Calu3 (cell line): ENCODE measurements around the gene SNTG2. TPM values are rescaled to one million over a fixed set of nuclear protein-coding genes. Genes with fewer than 3 reads are reported as not detected.

Experiments
- BruUV-seq: library from RNA; stranded (reverse); fragments of 400-500 nt; replicated peaks from 2 replicates; lab custom pipeline; 2021; lab: Mats Ljungman, UMichigan
- CTCF ChIA-PET: fragments of 300-600 bp; sonication (Branson Sonifier 250); formaldehyde crosslinking; loops from one replicate; lab custom pipeline; 2022; ENCODE audit warnings: antibody characterized with exemption; lab: Charles Lee
- DNase-seq: peaks from one replicate; pipeline ENCODE4 v3.0.0; 2022
- H3K27ac Mint-ChIP-seq: one replicate; pipeline ENCODE4 v1.8.0; 2022; ENCODE audit warnings: mixed read lengths; ENCODE audit not compliant: unreplicated experiment
- H3K27me3 Mint-ChIP-seq: one replicate; pipeline ENCODE4 v1.8.0; 2022; ENCODE audit warnings: mixed read lengths; ENCODE audit not compliant: unreplicated experiment
- H3K36me3 Mint-ChIP-seq: one replicate; pipeline ENCODE4 v1.8.0; 2022; ENCODE audit warnings: mild to moderate bottlenecking, moderate library complexity, mixed read lengths; ENCODE audit not compliant: insufficient read depth, unreplicated experiment
- H3K4me1 Mint-ChIP-seq: one replicate; pipeline ENCODE4 v1.8.0; 2022; ENCODE audit warnings: mild to moderate bottlenecking, low read depth, mixed read lengths; ENCODE audit not compliant: unreplicated experiment
- H3K4me3 Mint-ChIP-seq: one replicate; pipeline ENCODE4 v1.8.0; 2022; ENCODE audit warnings: mild to moderate bottlenecking, low read depth, moderate library complexity, mixed read lengths; ENCODE audit not compliant: unreplicated experiment
- H3K9me3 Mint-ChIP-seq: one replicate; pipeline ENCODE4 v1.8.0; 2022; ENCODE audit warnings: low read depth, mixed read lengths; ENCODE audit not compliant: unreplicated experiment
- intact Hi-C: fragments of 100-400 bp; cut with micrococcal nuclease; formaldehyde crosslinking; loops from one replicate; pipeline ENCODE4 v1.10.0; 2022; ENCODE audit not compliant: unreplicated experiment
- total RNA-seq: library from RNA; stranded (reverse); gene quantifications from 2 replicates; pipeline ENCODE4 v1.2.3, GENCODE V29; 2022
- TF ChIP-seq, protein P1 (sequence below): fragments of 200-600 bp; IDR thresholded peaks from one replicate; pipeline ENCODE4 v1.8.0; 2022; ENCODE audit warnings: antibody characterized with exemption; ENCODE audit not compliant: unreplicated experiment

The SNTG2 gene
- total RNA-seq, 1 experiment from 2014 or later: not detected

DNA sequence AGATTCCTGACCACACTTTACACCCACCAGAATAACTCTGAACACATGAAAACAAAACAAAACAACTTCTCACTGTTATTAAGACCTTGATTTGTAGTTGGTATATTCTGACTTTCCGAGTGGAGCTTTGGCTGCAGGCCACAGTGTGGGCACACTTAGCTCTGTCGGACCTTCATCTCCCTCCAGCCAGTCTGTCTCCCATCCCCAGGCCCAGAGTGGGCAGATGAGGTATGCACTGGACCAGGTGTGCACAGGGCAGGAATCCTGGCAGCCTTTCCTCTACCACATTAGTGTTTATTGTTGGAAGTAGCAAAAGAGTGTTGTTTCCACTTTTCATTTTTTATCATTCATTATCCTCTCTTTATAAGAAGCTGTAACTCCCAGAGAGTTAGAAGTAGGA lies 243.2 kb downstream of the SNTG2 start:
- H3K27ac Mint-ChIP-seq: no peak overlapping the region
- H3K4me3 Mint-ChIP-seq: no peak overlapping the region
- peaks cover 11% of the 10 kb centered on the region for H3K9me3 Mint-ChIP-seq
- TF ChIP-seq, protein P1, sequence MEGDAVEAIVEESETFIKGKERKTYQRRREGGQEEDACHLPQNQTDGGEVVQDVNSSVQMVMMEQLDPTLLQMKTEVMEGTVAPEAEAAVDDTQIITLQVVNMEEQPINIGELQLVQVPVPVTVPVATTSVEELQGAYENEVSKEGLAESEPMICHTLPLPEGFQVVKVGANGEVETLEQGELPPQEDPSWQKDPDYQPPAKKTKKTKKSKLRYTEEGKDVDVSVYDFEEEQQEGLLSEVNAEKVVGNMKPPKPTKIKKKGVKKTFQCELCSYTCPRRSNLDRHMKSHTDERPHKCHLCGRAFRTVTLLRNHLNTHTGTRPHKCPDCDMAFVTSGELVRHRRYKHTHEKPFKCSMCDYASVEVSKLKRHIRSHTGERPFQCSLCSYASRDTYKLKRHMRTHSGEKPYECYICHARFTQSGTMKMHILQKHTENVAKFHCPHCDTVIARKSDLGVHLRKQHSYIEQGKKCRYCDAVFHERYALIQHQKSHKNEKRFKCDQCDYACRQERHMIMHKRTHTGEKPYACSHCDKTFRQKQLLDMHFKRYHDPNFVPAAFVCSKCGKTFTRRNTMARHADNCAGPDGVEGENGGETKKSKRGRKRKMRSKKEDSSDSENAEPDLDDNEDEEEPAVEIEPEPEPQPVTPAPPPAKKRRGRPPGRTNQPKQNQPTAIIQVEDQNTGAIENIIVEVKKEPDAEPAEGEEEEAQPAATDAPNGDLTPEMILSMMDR: no peak
- DNase-seq: no peak
- no peaks in the 10 kb centered on the region for H3K27me3 Mint-ChIP-seq
- no TSS peak for BruUV-seq
- no peaks in the 10 kb centered on the region for H3K4me1 Mint-ChIP-seq
- H3K36me3 Mint-ChIP-seq: no peaks in the 10 kb centered on the region
- CTCF ChIA-PET: no interaction called here
- intact Hi-C loops: no loop called here

DNA sequence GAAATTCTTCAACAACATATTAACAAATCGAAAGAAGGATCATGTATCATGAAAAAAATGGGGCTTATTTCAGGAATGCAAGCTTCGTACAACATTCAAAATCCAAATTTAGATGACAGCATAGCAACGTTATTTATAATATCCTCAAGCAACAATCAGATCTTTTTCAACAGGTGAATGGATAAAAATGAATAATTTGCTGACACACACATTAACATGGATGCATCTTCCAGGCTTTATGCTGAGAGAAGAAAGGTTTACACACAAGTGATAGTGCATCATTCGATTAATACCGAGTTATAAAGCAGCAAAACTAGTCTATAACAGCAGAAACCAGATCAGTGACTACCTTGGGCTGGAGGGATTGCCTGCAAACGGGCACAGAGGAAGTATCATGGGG lies 253.1 kb downstream of the SNTG2 start:
- Mint-ChIP-seq H3K36me3 (no peaks in the 10 kb centered on the region), H3K27ac (no peak overlapping the region), H3K9me3 (peaks cover 14% of the 10 kb centered on the region), H3K4me3 (no peak overlapping the region), H3K4me1 (no peaks in the 10 kb centered on the region), H3K27me3 (no peaks in the 10 kb centered on the region)
- TF ChIP-seq, protein P1: no peak
- CTCF ChIA-PET: no interaction called here
- intact Hi-C loops: no loop called here
- DNase-seq: no peak
- no TSS peak for BruUV-seq

DNA sequence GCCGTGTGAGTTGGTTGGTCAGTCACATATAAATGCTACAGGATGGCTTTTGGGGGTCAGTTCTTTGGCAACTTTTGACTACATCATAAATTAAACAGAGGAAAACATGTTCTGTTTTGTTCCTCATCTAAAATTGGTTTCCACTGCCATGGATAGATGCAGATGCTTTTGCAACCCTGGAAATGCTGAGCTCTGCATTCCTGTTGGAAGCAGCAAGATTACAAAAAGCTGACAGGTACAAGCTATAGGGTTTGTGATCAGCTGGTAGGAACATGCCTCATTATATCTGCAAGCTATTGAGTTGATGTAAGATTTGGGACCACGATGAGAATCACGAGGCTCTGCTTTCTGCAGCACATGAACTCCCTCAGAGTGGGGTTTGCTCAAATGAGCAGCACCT lies 255.2 kb downstream of the SNTG2 start:
- H3K27me3 Mint-ChIP-seq: no peaks in the 10 kb centered on the region
- no peak overlapping the region for H3K4me3 Mint-ChIP-seq
- intact Hi-C loops: no loop called here
- CTCF ChIA-PET: no interaction called here
- H3K9me3 Mint-ChIP-seq: peaks cover 19% of the 10 kb centered on the region
- DNase-seq: no peak
- no peaks in the 10 kb centered on the region for H3K36me3 Mint-ChIP-seq
- no TSS peak for BruUV-seq
- TF ChIP-seq, protein P1: no peak
- no peak overlapping the region for H3K27ac Mint-ChIP-seq
- no peaks in the 10 kb centered on the region for H3K4me1 Mint-ChIP-seq

DNA sequence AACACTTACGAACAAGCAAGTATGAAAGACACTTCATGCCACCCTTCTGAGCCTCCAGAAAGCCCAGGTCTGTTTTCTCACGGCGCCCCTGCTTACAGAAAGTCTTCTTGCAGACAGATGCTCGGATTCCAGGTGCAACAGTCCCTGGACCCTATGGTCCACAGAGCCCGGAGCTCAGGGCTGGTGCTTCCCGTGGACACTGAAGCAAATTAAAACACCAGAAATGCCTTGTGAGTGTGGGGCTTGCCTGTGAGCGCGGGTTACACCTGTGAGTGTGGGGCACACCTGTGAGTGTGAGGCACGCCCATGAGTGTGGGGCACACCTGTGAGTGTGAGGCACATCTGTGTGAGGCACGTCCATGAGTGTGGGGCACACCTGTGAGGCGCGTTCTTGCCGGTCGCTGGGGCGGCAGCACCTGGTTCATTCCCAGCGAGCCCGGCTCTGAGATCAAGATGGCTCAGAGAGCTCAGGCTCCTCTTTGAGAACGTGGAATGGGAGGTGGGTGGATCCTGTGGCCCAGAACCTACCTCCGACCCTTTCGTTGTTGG lies 257.4 kb downstream of the SNTG2 start:
- Mint-ChIP-seq H3K27ac (no peak overlapping the region), H3K4me1 (no peaks in the 10 kb centered on the region), H3K4me3 (no peak overlapping the region), H3K27me3 (no peaks in the 10 kb centered on the region), H3K9me3 (peaks cover 11% of the 10 kb centered on the region), H3K36me3 (no peaks in the 10 kb centered on the region)
- BruUV-seq: no TSS peak
- DNase-seq: no peak
- intact Hi-C loops: no loop called here
- CTCF ChIA-PET: no interaction called here
- TF ChIP-seq, protein P1: no peak
